Chondrocyte (in vitro differentiated cells): ENCODE measurements around the gene TSHZ2. TPM values are rescaled to one million over a fixed set of nuclear protein-coding genes. Genes with fewer than 3 reads are reported as not detected.

Experiments used
- DNase-seq: peaks from one replicate; pipeline ENCODE4 v3.0.0; 2021; ENCODE audit warnings: mixed read lengths, low spot score
- H3K27ac Mint-ChIP-seq: one replicate; pipeline ENCODE4 v1.8.0; 2021; ENCODE audit warnings: mild to moderate bottlenecking, moderate library complexity, mixed read lengths; ENCODE audit not compliant: unreplicated experiment
- H3K27me3 Mint-ChIP-seq: 2 replicates; pipeline ENCODE4 v1.8.0; 2021; ENCODE audit warnings: low read depth, mixed read lengths
- H3K36me3 Mint-ChIP-seq: 2 replicates; pipeline ENCODE4 v1.8.0; 2021; ENCODE audit warnings: low read depth, mixed read lengths
- H3K4me1 Mint-ChIP-seq: 2 replicates; pipeline ENCODE4 v1.8.0; 2021; ENCODE audit warnings: low read depth, mild to moderate bottlenecking, mixed read lengths
- H3K4me3 Mint-ChIP-seq: one replicate; pipeline ENCODE4 v1.8.0; 2021; ENCODE audit warnings: mild to moderate bottlenecking, moderate library complexity, mixed read lengths; ENCODE audit not compliant: unreplicated experiment
- H3K9me3 Mint-ChIP-seq: 2 replicates; pipeline ENCODE4 v1.8.0; 2021; ENCODE audit warnings: low read depth, mixed read lengths
- CTCF ChIP-seq: fragments of 200-600 bp; sonication (generic); IDR thresholded peaks from 2 replicates; pipeline ENCODE4 v1.5.0; 2021; ENCODE audit warnings: antibody characterized with exemption, mild to moderate bottlenecking, moderate library complexity
- total RNA-seq: library from RNA; stranded (reverse); gene quantifications from 3 replicates; pipeline ENCODE4 v1.2.1, GENCODE V29; 2021

TSHZ2 gene
- total RNA-seq, 1 donor from 2014 or later = 0.37 TPM

GRCh38 chr20:53034899-53035298, 62.7 kb downstream of the TSHZ2 start:
- no peak overlapping the region for H3K27ac Mint-ChIP-seq
- H3K36me3 Mint-ChIP-seq = no peaks in the 10 kb centered on the region
- TF ChIP-seq CTCF = no peak
- DNase-seq = no peak
- H3K4me3 Mint-ChIP-seq = no peak overlapping the region
- H3K4me1 Mint-ChIP-seq = no peaks in the 10 kb centered on the region
- H3K27me3 Mint-ChIP-seq = no peaks in the 10 kb centered on the region
- no peaks in the 10 kb centered on the region for H3K9me3 Mint-ChIP-seq

GRCh38 chr20:53036992-53037391, 64.8 kb downstream of the TSHZ2 start:
- DNase-seq = no peak
- H3K36me3 Mint-ChIP-seq = no peaks in the 10 kb centered on the region
- no peak overlapping the region for H3K4me3 Mint-ChIP-seq
- no peaks in the 10 kb centered on the region for H3K9me3 Mint-ChIP-seq
- TF ChIP-seq CTCF = no peak
- H3K27ac Mint-ChIP-seq = no peak overlapping the region
- H3K27me3 Mint-ChIP-seq = no peaks in the 10 kb centered on the region
- no peaks in the 10 kb centered on the region for H3K4me1 Mint-ChIP-seq

GRCh38 chr20:53037621-53038020, 65.5 kb downstream of the TSHZ2 start:
- Mint-ChIP-seq H3K9me3 (no peaks in the 10 kb centered on the region), H3K4me3 (no peak overlapping the region), H3K4me1 (no peaks in the 10 kb centered on the region), H3K27ac (no peak overlapping the region), H3K36me3 (no peaks in the 10 kb centered on the region), H3K27me3 (no peaks in the 10 kb centered on the region)
- no peak for DNase-seq
- TF ChIP-seq CTCF = no peak

GRCh38 chr20:53038299-53038698, 66.1 kb downstream of the TSHZ2 start:
- no peak for DNase-seq
- H3K9me3 Mint-ChIP-seq = no peaks in the 10 kb centered on the region
- TF ChIP-seq CTCF = no peak
- H3K4me3 Mint-ChIP-seq = no peak overlapping the region
- no peaks in the 10 kb centered on the region for H3K27me3 Mint-ChIP-seq
- no peaks in the 10 kb centered on the region for H3K36me3 Mint-ChIP-seq
- no peaks in the 10 kb centered on the region for H3K4me1 Mint-ChIP-seq
- no peak overlapping the region for H3K27ac Mint-ChIP-seq

GRCh38 chr20:53040693-53041589, 68.8 kb downstream of the TSHZ2 start:
- H3K9me3 Mint-ChIP-seq = no peaks in the 10 kb centered on the region
- DNase-seq = no peak
- TF ChIP-seq CTCF = no peak

More at GRCh38 chr20:53040693-53041589, 68.8 kb downstream of the TSHZ2 start:
- H3K27me3 Mint-ChIP-seq = peaks cover 2% of the 10 kb centered on the region
- H3K4me3 Mint-ChIP-seq = no peak overlapping the region
- H3K4me1 Mint-ChIP-seq = no peaks in the 10 kb centered on the region
- no peak overlapping the region for H3K27ac Mint-ChIP-seq
- H3K36me3 Mint-ChIP-seq = no peaks in the 10 kb centered on the region
